Posterior cingulate gyrus (tissue), 11 donors: Measurements from ENCODE around the gene MGST2.
A peak's percentile ranks its signal among the peaks of the same experiment; 100 is the strongest.

Experiments used
- DNase-seq, 10 donors: peaks; one replicate each; pipeline versions ENCODE4 v3.0.0 to v3.0.0-alpha.2; 2020 to 2021; ENCODE audit warnings: mixed read lengths in 3 of 10
- intact Hi-C: fragments of 100-400 bp; cut with DNase I; formaldehyde crosslinking; loops from one replicate; pipeline ENCODE4 v1.15.1; 2023

Gene MGST2

DNA sequence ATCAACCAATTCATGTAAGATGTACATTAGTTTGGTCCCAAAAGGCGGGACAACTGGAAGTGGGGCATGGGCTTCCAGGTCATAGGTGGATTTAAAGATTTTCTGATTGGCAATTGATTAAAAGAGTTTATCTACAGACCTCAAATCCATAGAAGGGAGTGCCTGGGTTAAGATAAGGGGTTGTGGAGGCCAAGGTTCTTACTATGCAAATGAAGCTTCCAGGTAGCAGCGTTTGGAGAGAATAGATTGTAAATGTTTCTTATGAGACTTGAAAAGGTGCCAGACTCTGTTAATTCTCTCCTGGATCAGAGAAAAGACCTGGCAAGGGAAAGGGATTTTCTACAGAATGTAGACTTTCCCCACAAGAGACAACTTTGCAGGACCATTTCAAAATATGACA, 2.4 kb downstream of the MGST2 start:
- DNase-seq: no peak
- intact Hi-C loops: no loop called here

DNA sequence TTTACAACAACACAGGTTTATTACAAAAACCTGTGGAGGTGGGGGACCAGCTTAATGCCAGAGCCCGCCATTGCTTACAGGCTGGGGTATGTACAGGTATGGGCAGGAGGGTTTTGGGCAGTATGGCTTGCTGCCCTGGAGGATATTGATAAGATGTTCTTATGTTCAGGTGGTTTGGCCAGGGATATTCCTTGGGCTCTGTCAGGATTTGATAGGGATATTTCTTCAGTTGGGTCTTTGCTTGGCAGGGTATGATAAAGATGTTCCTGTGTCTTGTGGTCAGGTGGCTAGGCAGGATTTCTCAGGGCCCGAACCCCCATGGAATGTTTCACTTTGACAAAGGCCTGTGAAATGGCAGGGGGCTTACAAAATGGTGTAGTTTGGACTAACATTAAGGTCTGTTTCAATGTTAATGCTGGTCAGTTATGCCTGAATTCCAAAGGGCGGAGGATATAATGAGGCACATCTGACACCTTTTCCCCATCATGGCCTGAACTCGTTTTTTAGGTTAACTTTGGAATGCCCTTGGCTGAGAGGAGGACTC, 3.1 kb downstream of the MGST2 start:
- no peak for DNase-seq
- intact Hi-C loops: no loop called here

DNA sequence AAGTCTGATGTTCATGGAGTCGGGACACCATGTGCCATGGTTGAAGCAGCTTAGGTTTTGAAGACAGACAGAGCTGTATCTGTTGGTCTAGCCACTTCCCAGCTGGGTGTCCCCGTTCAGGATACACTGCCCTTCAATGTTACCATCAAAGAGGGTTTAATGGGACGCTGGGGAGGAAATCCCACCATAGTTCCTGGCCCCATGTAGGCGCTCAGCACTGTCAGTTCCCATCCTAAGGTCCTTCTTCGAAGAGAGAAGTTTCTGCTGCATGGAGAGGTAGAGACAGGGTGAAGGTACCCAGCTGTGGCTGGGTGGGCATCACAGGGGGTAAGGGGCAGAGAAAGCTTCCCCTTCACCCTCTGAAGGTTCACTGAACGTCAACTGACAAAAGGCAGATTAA, 3.7 kb downstream of the MGST2 start:
- no peak for DNase-seq
- intact Hi-C loops: no loop called here

DNA sequence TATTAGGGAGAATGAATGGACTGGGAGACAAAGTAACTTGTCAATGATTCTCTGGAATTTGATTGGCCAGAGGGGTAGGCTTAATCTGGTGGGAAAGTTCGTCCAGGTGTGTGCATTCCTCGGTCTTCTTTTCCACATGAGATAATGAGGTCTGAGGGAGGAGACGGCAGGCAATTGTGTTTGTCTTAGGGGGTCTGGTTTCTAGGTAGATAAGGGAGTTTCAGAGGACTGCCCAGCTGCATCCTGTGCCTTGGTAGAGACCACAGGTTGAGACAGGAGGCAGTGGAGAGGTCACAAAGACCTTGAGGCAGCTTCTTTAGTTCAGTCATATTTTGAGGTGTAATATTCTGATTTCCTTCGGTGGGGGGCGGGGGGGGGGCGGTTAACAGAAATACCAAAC, 4.3 kb downstream of the MGST2 start:
- DNase-seq: no peak
- intact Hi-C loops: no loop called here

DNA sequence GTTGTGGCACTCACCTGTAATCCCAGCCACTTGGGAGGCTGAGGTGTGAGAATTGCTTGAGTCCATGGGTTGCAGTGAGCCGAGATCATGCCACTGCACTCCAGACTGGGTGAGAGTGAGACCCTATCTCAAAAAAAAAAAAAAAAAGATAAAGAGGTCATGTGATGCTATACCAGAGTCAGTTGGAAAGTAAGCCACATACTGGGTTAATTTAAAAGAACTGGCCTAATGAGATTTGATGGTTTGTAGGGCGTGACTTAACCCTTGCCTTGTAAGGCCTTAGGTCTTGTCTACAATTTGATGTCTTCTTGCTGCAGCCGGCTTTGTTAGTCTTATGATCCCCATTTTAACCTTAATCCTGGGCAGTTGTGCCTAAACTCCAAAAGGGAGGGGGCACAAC, 5.2 kb downstream of the MGST2 start:
- no peak for DNase-seq
- intact Hi-C loops: no loop called here

DNA sequence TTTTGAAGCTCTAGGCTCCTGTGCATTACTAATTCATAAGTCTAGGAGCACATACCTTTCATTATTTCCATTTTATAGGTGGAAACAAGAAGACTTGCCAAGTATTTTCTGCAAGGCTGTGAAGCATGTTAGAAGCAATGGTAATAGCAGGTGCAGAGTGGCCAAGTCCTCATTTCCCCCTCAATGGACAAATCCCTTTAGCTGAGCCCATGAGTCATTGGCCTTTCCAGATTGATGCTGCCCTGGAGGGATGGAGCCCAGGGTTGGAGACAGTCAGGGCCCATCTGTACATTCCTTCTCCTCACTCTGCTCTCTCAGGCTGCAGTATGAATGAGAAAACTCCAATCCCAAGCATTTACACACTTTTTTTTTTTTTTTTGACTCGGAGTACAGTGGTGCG, 6.6 kb downstream of the MGST2 start:
- DNase-seq: no peak
- intact Hi-C loops: no loop called here

DNA sequence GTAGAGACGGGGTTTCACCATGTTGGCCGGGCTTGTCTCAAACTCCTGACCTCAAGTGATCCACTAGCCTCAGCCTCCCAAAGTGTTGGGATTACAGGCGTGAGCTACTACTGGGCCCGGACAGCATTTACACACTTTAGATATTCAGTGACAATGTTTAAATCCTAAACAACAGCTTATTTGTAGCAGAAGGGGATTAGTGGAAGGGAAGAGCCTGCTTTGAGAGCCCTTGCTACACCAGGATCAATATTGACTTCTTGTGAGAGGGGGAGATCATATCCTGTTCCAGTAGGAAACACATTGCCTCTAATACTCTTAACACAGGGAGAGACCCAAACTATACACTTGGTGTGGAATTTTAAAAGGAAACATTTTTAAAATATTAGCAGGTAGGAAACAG, 7.1 kb downstream of the MGST2 start:
- DNase-seq: no peak
- intact Hi-C loops: no loop called here

DNA sequence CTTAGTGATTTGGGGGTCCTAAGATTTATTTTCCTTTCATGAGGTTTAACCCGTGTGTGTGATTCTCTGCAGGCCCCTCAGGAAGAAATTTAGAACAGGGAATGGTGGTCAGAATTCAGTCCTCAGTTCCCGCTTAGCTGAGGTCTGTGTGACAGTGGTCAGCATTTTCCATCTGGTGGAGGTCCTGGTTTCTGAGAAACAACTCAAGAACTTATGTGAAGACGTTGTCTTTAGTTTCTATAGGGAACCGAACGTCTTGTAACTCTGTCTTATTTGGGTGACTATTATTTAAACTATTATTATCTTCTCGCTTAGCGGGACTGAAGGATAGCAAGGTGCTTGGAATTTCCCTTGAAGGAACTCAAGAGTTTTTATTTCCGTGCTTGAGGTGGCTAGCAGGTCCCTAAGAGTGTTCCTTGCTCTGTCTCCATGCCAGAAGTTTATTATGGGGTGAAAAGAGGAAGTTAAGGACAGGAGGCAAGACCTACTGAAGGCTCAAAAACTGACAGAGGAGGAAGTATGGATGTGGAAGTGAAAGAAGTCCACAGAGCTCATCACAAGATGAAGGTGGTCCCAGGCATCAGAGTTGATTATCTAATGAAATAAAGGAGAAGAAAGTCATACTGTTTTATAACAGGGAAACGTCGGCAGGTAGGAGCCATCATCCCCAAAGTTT, 9.4 kb downstream of the MGST2 start:
- DNase-seq: no peak
- intact Hi-C loops: no loop called here

DNA sequence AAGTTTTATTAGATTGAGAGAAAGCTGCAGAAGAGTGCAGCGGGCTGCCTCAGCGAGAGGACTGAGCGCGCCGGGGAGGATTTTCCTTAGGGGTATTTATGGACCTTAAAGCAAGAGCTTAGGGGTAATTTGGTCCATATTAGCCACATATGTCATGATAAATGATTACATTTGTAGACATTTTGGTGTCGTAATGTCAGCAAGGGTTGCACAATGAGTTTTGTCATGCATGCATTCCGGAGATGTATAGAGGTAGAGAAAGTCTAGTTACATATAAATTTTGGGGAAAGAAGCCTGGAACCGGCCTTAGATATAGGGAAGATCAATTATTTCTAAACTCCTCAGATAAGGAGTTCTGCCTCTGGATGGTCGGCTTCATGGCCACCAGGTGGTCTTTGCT, 10.0 kb downstream of the MGST2 start:
- no peak for DNase-seq
- intact Hi-C loops: no loop called here

DNA sequence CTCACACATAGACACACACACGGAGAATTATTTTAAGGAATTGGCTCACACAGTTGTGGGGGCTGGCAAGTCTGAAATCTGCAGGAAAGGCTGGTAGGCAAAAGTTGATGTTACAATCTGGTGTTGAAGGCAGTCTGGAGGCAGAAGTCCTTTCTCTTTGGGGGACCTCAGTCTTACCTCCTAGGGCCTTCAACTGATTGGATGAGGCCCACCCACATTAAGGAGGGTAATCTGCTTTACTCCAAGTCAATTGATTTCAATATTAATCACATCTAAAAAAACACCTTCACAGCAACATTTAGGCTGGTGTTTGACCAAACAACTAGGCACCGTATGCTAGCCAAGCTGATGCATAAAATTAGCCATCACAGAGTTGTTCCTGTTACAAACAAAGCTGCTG, 10.7 kb downstream of the MGST2 start:
- intact Hi-C loops: no loop called here
- no peak for DNase-seq

DNA sequence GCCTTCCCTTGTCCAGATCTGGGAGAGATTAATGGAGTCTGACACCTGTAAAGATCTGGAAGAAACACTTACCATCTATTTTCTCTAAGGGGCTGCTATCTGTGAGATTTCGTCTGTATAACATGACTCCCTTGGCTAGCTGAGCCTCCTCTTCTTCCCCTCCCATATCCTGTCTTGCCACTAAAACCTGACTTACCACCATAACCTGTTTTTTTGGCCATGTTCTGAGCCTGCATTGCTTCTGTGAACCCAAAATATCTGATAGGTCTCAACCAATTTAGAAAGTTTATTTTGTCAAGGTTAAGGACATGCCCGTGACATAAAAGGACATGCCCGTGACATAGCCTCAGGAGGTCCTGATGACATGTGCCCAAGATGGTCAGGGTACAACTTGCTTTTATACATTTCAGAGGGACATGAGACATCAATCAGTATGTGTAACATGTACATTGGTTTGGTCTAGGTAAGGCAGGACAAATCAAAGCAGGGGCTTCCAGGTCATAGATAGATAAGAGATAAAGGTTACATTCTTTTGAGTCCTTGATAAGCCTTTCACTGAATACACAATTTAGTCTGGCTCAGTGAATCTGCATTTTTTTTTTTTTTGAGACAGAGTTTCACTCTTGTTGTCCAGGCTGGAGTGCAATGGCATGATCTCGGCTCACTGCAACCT, 11.4 kb downstream of the MGST2 start:
- no peak for DNase-seq
- intact Hi-C loops: no loop called here

DNA sequence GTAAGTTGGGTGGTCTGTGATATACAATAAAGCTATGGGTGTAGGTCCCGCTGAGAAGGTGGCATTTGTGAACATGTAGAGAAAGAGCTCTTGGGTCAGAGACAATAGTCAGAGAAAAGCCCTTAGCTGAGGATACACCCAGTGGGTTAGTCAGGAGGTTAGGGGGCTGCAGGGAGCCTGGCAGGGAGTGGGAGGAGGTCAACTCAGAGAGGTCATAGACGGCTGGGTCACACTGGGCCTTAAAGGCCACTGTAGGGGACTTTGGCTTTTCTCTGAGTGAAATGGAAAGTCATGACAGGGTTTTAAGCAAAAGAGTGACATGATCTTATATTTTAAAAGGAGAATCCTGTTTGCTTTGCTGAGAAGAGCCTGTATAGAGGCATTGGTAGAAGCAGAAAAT, 16.7 kb downstream of the MGST2 start:
- intact Hi-C loops: no loop called here
- no peak for DNase-seq

DNA sequence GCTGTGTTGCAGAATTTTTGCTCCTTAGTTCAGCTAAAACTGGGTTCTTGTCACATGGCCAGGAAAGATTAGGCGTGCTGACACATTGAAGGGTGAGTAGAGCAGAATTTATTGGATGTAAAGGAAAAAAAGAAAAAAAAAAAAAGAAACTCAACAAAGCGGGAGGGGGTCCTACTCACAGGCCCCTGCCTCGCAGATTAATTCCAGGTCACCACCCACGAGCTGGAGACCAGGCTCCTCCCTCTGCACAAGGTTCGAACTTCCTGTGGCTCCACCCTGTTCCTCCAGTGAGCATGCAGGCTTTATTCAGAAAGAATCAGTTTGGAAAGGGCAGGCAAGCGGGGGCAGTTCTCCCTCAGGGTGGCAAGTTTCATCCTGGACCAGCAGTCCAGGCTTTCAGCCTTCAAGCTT, 17.1 kb downstream of the MGST2 start:
- intact Hi-C loops: no loop called here
- no peak for DNase-seq

DNA sequence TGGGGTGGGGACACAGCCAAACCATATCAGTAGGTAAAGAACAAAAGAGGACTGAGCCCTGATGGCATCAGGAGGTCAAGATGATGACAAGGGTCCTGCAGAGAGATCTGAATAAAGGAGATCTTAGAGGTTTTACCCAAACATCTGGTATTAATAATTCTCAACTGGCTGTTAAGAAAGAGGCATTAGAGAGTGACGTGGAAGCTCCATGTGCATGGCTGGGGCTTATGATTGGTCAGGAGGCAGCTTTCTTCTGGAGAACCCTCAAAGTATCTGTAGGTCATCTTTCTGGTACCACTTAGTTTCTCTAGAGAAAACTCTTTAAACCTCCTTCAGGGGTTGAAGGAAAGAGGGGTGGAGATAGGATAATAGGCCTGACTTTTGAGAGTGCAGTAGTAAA, 18.7 kb downstream of the MGST2 start:
- DNase-seq: no peak
- intact Hi-C loops: no loop called here

DNA sequence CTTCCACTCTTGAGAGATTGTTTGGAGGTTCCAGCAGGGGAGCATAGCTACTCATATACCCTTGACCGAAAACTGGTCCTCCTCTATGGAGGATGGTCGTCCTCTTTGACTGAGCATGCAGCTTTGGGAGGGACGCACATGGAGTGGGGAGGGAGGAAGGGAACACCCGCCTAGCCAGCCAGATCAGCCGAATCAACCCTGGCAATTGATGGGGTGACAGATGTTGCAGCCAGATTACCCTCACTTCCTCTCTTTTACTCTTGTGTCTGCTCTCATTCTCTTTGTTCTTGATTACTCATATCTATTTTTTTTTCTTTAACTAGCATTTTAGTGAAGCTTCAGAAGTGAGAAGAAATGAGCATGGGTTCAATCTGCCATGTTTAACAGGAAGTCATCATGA, 19.6 kb downstream of the MGST2 start:
- no peak for DNase-seq
- intact Hi-C loops: no loop called here

DNA sequence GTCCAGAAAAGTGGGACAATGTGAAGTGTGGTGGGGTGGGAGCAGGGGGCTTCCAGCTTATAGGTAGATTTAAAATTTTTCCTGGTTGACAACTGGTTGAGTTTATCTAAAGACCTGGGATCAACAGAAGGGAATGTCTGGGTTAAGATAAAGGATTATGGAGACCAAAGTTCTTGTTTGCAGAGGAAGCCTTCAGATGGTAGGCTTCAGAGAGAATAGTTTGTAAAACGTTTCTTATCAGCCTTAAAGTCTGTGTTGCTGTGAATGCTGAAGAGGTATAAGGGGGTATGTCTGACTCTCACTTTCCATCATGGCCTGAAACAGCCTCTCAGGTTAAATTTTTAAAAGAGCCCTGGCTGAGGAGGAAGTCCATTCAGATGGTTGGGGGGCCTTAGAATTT, 20.5 kb downstream of the MGST2 start:
- DNase-seq: no peak
- intact Hi-C loops: no loop called here

DNA sequence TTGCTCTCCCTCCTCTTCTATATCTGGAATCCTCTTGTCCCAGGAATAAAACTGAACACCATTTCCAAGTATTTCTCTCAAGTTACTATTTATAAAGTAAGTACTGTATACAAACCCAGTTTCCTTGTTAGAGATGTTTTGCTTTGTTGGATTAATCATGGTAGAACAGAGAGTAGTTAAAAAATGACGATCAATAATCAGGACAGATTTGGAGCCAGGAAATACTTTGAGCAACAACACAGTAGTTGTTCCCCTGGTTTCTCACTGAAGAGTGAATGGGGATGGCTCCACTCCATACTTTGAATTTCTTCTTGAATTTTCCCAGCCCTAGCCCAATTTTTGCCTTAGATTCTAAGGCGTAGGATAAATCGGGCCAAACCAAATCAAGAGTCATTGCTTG, 21.4 kb downstream of the MGST2 start:
- no peak for DNase-seq
- intact Hi-C loops: no loop called here

DNA sequence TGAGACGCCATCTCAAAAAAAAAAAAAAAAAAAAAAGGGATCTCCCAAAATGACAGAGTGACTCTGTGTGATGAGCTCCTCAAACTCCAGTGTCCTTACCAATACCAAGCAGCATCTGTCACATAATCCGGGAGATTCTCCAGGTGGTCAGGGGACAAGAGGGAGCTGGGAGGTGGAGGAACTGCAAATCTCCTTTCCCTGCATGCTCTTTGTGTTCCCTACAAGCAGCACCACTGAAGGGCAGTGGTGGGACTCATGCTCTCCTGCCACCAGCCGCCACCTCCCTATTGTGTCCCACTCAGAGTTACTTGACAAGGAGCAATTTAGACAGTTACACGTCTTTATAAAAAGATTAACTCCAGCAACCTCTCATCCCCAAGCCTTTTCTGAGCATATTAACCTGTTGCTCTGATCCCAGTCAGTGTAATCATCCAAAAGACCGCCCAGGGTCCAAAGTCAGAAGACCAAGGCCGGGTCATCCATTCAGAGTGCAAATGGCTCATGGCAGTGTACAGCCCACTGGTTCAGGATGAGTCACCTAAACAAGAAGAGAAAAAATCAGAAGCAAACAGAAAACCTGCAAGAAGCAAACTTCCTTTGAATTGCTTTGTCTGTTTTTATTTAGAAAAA, 23.6 kb downstream of the MGST2 start:
- peak in 1 of 10 donors; percentile 11 for DNase-seq

DNA sequence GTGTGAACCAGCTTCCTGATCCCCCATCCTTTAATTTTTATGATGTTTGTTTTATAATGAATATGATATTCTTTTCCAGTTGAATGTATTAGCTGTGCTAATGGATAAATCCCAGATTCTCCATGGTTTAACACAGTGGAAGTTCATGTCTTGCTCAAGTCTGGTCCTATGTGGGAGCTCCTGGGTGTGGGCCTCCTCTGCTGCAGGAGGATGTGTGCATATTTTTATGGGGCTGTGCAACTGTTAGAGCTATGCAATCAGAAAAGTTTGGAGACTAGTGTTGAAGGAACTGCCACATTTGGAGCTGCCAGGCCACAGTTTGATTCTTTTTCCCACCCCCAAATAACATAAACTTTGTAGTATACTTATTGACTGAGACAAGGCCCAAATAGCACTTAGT, 24.8 kb downstream of the MGST2 start:
- peak in 1 of 10 donors; percentile 18 for DNase-seq
- intact Hi-C loops: no loop called here

More for the DNA sequence above, 23.6 kb downstream of the MGST2 start:
- intact Hi-C loops: no loop called here

DNA sequence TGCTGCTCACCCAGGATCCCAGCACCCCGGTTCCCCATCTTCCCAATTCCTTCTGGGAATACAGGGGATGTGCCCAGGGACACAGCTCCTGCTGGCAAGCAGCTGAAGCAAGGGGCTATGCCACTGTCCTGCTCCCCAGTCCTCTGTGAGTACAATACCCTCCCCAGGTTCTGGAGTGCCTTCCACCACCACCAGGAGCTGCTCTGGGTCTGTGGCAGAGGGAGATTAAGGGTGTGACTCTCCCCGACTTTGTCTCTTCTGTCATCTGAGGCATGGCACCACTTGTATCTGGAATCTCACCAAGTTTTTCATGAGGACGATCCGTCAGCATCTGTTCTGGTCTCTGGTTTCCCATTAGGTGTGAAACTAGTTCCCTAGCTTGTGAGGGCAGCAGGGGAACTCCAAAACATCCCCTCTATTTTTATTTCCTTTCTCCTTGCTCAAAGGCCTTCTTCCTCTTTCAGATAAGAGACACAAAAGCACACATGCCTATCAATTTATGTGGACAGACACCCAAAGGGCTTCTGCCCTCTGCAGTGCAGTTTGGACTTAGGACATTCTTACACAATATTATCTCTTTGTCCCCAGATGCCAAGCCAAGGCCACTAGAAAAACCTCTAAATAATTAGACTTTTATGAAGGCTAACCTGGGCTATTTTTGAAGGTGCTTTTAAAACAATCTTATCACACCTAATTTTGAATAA, 26.8 kb downstream of the MGST2 start:
- DNase-seq: no peak
- intact Hi-C loops: no loop called here

DNA sequence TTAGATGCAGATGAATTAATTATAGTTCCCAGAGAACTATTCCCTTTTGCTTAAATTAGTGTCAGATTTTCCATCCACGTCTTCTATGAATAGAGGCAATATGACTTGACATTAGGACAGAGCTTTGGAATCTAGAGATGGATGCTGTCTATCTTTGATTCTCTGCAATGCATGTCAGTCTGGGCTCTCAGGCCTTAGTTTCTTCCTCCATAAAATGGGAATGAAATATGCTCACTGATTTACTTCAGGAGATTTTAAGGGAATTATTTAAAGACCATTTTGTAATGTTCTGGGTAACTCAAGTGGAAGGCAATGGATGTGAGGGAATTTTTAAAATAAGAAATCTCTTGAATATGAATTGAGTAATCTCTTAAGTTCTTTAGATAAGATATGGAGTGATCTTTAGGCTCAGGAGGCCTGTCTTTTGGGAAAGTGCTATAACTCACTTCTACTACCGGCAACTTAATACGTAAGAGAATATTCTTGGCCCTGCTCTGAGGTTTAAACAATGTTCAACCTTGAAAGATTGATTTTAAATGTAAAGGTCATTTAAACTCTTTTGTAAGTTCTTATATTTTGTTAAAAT, 29.0 kb downstream of the MGST2 start:
- no peak for DNase-seq

More for the DNA sequence above, 29.0 kb downstream of the MGST2 start:
- intact Hi-C loops: no loop called here
